RWPE2 (cell line): ENCODE results near the gene GUK1.

Experiments
- ATAC-seq: fragments of 200-7000 bp; cut with Tn5 transposase; 3 replicates; pipeline ENCODE4 v1.9.1; 2021; ENCODE audit warnings: low read depth
- DNase-seq: peaks from one replicate; pipeline ENCODE4 v3.0.0-alpha.2; 2020; ENCODE audit warnings: low spot score
- H3K27ac ChIP-seq: fragments of 450-650 bp; 2 replicates; pipeline ENCODE4 v1.5.1; 2017; ENCODE audit warnings: mild to moderate bottlenecking; ENCODE audit not compliant: poor library complexity, severe bottlenecking
- H3K27me3 ChIP-seq: fragments of 250-450 bp; sonication (Bioruptor Pico); 2 replicates; pipeline ENCODE4 v1.5.1; 2021; ENCODE audit warnings: mild to moderate bottlenecking, moderate library complexity; ENCODE audit not compliant: insufficient read depth, poor library complexity, severe bottlenecking
- H3K36me3 ChIP-seq: fragments of 250-450 bp; sonication (Bioruptor Pico); 2 replicates; pipeline ENCODE4 v1.5.1; 2020; ENCODE audit warnings: low read depth, mild to moderate bottlenecking, moderate library complexity
- H3K4me1 ChIP-seq: fragments of 250-450 bp; sonication (Bioruptor Pico); 2 replicates; pipeline ENCODE4 v1.5.1; 2021; ENCODE audit warnings: mild to moderate bottlenecking, moderate library complexity; ENCODE audit not compliant: insufficient read depth, poor library complexity, severe bottlenecking
- H3K4me3 ChIP-seq: fragments of 250-450 bp; sonication (Bioruptor Pico); 2 replicates; pipeline ENCODE4 v1.5.1; 2021; ENCODE audit warnings: mild to moderate bottlenecking, moderate library complexity; ENCODE audit not compliant: severe bottlenecking
- H3K9me3 ChIP-seq: fragments of 250-450 bp; sonication (Bioruptor Pico); 2 replicates; pipeline ENCODE4 v1.5.1; 2021; ENCODE audit warnings: mild to moderate bottlenecking, moderate library complexity; ENCODE audit not compliant: severe bottlenecking
- TF ChIP-seq, protein P1 (sequence below): fragments of 450-650 bp; IDR thresholded peaks from one replicate; pipeline ENCODE4 v1.5.1; 2017; ENCODE audit warnings: mild to moderate bottlenecking, moderate library complexity; ENCODE audit not compliant: poor library complexity, severe bottlenecking

GUK1 gene

GRCh38 chr1:228093050-228093906 is 46.8 kb upstream of the GUK1 start:
- Histone ChIP-seq H3K27me3 (no peaks in the 10 kb centered on the region), H3K36me3 (peaks cover 28% of the 10 kb centered on the region), H3K9me3 (no peaks in the 10 kb centered on the region), H3K4me3 (no peak overlapping the region), H3K4me1 (peaks cover 5% of the 10 kb centered on the region), H3K27ac (no peak overlapping the region)
- no peak for DNase-seq
- no peak for ATAC-seq
- TF ChIP-seq, protein P1, sequence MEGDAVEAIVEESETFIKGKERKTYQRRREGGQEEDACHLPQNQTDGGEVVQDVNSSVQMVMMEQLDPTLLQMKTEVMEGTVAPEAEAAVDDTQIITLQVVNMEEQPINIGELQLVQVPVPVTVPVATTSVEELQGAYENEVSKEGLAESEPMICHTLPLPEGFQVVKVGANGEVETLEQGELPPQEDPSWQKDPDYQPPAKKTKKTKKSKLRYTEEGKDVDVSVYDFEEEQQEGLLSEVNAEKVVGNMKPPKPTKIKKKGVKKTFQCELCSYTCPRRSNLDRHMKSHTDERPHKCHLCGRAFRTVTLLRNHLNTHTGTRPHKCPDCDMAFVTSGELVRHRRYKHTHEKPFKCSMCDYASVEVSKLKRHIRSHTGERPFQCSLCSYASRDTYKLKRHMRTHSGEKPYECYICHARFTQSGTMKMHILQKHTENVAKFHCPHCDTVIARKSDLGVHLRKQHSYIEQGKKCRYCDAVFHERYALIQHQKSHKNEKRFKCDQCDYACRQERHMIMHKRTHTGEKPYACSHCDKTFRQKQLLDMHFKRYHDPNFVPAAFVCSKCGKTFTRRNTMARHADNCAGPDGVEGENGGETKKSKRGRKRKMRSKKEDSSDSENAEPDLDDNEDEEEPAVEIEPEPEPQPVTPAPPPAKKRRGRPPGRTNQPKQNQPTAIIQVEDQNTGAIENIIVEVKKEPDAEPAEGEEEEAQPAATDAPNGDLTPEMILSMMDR: no peak

- no peaks in the 10 kb centered on the region for H3K27me3 ChIP-seq
- peaks cover 19% of the 10 kb centered on the region for H3K36me3 ChIP-seq
- TF ChIP-seq, protein P1: no peak
- no peak overlapping the region for H3K27ac ChIP-seq
- H3K4me1 ChIP-seq: no peaks in the 10 kb centered on the region
- no peak overlapping the region for H3K4me3 ChIP-seq
- DNase-seq (no peak), ATAC-seq (no peak)
- H3K9me3 ChIP-seq: no peaks in the 10 kb centered on the region
Measured at GRCh38 chr1:228094432-228095016, 45.6 kb upstream of the GUK1 start.

DNA sequence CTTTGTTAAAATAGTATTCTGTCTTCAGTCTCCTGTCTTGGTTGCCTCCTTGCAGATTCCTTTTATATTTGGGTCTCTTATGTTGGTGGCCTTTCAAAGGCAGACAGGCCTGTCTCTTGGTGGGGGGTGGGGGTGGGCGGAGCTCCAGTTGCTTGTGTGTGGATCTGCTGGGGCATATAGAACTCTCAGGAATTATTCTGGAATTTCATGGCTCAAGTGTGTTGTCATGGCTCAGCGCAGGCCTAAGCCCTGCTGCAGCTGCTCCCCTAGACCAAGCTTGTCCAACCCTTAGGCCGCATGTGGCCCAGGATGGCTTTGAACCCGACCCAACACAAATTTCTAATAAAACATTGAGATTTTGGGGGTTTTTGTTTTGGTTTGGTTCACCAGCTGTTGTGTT is 44.9 kb upstream of the GUK1 start:
- H3K36me3 ChIP-seq: peaks cover 19% of the 10 kb centered on the region
- no peak overlapping the region for H3K4me3 ChIP-seq
- ATAC-seq: no peak
- H3K27me3 ChIP-seq: no peaks in the 10 kb centered on the region
- TF ChIP-seq, protein P1: no peak
- no peak for DNase-seq
- no peaks in the 10 kb centered on the region for H3K9me3 ChIP-seq
- H3K27ac ChIP-seq: no peak overlapping the region
- H3K4me1 ChIP-seq: no peaks in the 10 kb centered on the region

DNA sequence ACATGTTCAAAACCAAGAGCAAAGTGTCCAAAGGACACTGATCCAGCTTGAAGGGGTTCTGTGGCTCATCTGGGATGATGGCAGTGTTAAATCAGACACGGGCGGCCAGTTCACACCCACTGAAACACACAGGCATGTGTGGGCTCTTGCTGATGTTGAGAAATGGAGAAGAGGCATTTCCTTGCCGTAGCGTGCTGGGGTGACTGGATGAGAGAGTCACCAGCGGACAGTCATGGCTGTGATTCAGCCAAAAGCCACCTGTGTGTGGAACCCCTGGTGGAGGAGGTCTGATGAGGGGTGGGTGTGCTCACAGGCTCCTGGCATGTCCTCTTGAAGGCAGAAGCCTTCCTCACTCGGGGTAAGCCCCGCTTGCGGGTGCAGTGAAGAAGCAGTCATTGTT is 44.1 kb upstream of the GUK1 start:
- peaks cover 19% of the 10 kb centered on the region for H3K36me3 ChIP-seq
- H3K27me3 ChIP-seq: no peaks in the 10 kb centered on the region
- no peak overlapping the region for H3K27ac ChIP-seq
- H3K4me1 ChIP-seq: no peaks in the 10 kb centered on the region
- no peaks in the 10 kb centered on the region for H3K9me3 ChIP-seq
- no peak overlapping the region for H3K4me3 ChIP-seq
- TF ChIP-seq, protein P1: no peak
- no peak for ATAC-seq
- no peak for DNase-seq
